ENCODE results near the gene ARHGEF4. TPM values are rescaled to one million over a fixed set of nuclear protein-coding genes. Genes with fewer than 3 reads are reported as not detected.

ARHGEF4 gene
- total and polyA plus RNA-seq, 11 donors = 0.30 to 5.5 (median 3.8) TPM

- H3K36me3 ChIP-seq = no peaks in the 10 kb centered on the region
- no peaks in the 10 kb centered on the region for H3K4me1 ChIP-seq
- H3K9me3 ChIP-seq = no peaks in the 10 kb centered on the region
- intact Hi-C loops (cut with DNase I) = no loop called here
- no peak overlapping the region for H3K4me3 ChIP-seq
- ATAC-seq = no peak
- DNase-seq = no peak
- TF ChIP-seq POLR2A (IDR thresholded peaks at IDR 0.05) (no peak), CTCF (IDR thresholded peaks at IDR 0.05) (no peak)
- H3K27me3 ChIP-seq = peaks cover 0 to 36% (median 8%) of the 10 kb centered on the region in 9 donors
- no peak overlapping the region for H3K27ac ChIP-seq
These were observed 177.4 kb downstream of the ARHGEF4 start for GRCh38 chr2:131014141-131014540.

GRCh38 chr2:131015764-131016163 lies 179.1 kb downstream of the ARHGEF4 start:
- ATAC-seq (no peak), DNase-seq (no peak)
- Histone ChIP-seq H3K27me3 (peaks cover 0 to 29% (median 2%) of the 10 kb centered on the region in 9 donors), H3K36me3 (no peaks in the 10 kb centered on the region), H3K4me3 (no peak overlapping the region), H3K9me3 (peaks cover 0 to under 1% (median 0%) of the 10 kb centered on the region in 12 donors), H3K4me1 (no peaks in the 10 kb centered on the region), H3K27ac (no peak overlapping the region)
- intact Hi-C loops (cut with DNase I) = no loop called here
- 87 to 94% (median 90%) methylated on average over 9 to 11 of the region's 11 CpGs for WGBS, 4 donors
- TF ChIP-seq POLR2A (IDR thresholded peaks at IDR 0.05) (no peak), CTCF (IDR thresholded peaks at IDR 0.05) (no peak)

GRCh38 chr2:131016826-131017741 lies 180.4 kb downstream of the ARHGEF4 start:
- TF ChIP-seq CTCF (IDR thresholded peaks at IDR 0.05) = no peak
- no peak for TF ChIP-seq POLR2A (IDR thresholded peaks at IDR 0.05)
- H3K27ac ChIP-seq = no peak overlapping the region
- peaks cover 0 to 17% (median 0%) of the 10 kb centered on the region in 9 donors for H3K27me3 ChIP-seq

GRCh38 chr2:131022731-131023130 lies 186.0 kb downstream of the ARHGEF4 start:
- H3K27me3 ChIP-seq = peaks cover 0 to 13% (median 0%) of the 10 kb centered on the region in 9 donors
- WGBS, 4 donors = 61 to 84% (median 64%) methylated on average over 1 of the region's 1 CpG
- intact Hi-C loops (cut with DNase I) = no loop called here
- no peak for DNase-seq
- no peaks in the 10 kb centered on the region for H3K4me1 ChIP-seq
- no peak for TF ChIP-seq CTCF (IDR thresholded peaks at IDR 0.05)
- no peak for TF ChIP-seq POLR2A (IDR thresholded peaks at IDR 0.05)
- H3K27ac ChIP-seq = no peak overlapping the region
- H3K4me3 ChIP-seq = no peak overlapping the region
- peaks cover 0 to 3% (median 0%) of the 10 kb centered on the region in 12 donors for H3K9me3 ChIP-seq
- no peak for ATAC-seq
- H3K36me3 ChIP-seq = no peaks in the 10 kb centered on the region

More at GRCh38 chr2:131016826-131017741, 180.4 kb downstream of the ARHGEF4 start:
- H3K36me3 ChIP-seq = no peaks in the 10 kb centered on the region
- ATAC-seq (no peak), DNase-seq (no peak)
- no peaks in the 10 kb centered on the region for H3K4me1 ChIP-seq
- WGBS, 4 donors = 40 to 48% (median 45%) methylated on average over 8 of the region's 8 CpGs
- peaks cover 0 to 3% (median 0%) of the 10 kb centered on the region in 12 donors for H3K9me3 ChIP-seq
- intact Hi-C loops (cut with DNase I) = no loop called here
- H3K4me3 ChIP-seq = no peak overlapping the region

Measured in heart left ventricle (tissue), 16 donors.